WTC11 (cell line): ENCODE results near the gene PDE12. TPM values are rescaled to one million over a fixed set of nuclear protein-coding genes. Genes with fewer than 3 reads are reported as not detected.

Experiments used
- ATAC-seq: fragments of 200-7000 bp; cut with Tn5 transposase; 2 replicates; pipeline ENCODE4 v1.10.0; 2021; ENCODE audit warnings: mild to moderate bottlenecking, moderate library complexity
- CTCF ChIA-PET: fragments of 300-600 bp; sonication (Branson Sonifier 250); formaldehyde crosslinking; loops from one replicate; lab custom pipeline; 2021; ENCODE audit warnings: antibody characterized with exemption; lab: Charles Lee
- POLR2A ChIA-PET: fragments of 350-600 bp; sonication (Branson Sonifier 250); formaldehyde crosslinking; loops from one replicate; lab custom pipeline; 2021; ENCODE audit warnings: antibody characterized with exemption; lab: Charles Lee
- DNase-seq: peaks from one replicate; pipeline ENCODE4 v3.0.0; 2021; ENCODE audit warnings: low spot score
- H3K27ac Mint-ChIP-seq: 2 replicates; pipeline ENCODE4 v1.8.0; 2021; ENCODE audit warnings: mixed read lengths
- H3K27me3 Mint-ChIP-seq: 2 replicates; pipeline ENCODE4 v1.8.0; 2021; ENCODE audit warnings: low read depth, mild to moderate bottlenecking, moderate library complexity, mixed read lengths
- H3K36me3 Mint-ChIP-seq: 2 replicates; pipeline ENCODE4 v1.8.0; 2021; ENCODE audit warnings: mixed read lengths
- H3K4me1 Mint-ChIP-seq: 2 replicates; pipeline ENCODE4 v1.8.0; 2022; ENCODE audit warnings: mixed read lengths
- H3K4me3 Mint-ChIP-seq: 2 replicates; pipeline ENCODE4 v1.8.0; 2021; ENCODE audit warnings: mild to moderate bottlenecking, moderate library complexity, mixed read lengths
- H3K9me3 Mint-ChIP-seq: 2 replicates; pipeline ENCODE4 v1.8.0; 2021; ENCODE audit warnings: mixed read lengths
- ATF2 ChIP-seq: sonication (generic); formaldehyde crosslinking; IDR thresholded peaks from 2 replicates; pipeline ENCODE4 v1.8.1; 2022; ENCODE audit warnings: low read depth, missing genetic modification reagents, borderline replicate concordance
- ATF6 ChIP-seq: sonication (generic); formaldehyde crosslinking; IDR thresholded peaks from 2 replicates; pipeline ENCODE4 v1.8.1; 2023; ENCODE audit warnings: mild to moderate bottlenecking, missing genetic modification reagents
- CREB1 ChIP-seq: sonication (generic); formaldehyde crosslinking; IDR thresholded peaks from 2 replicates; pipeline ENCODE4 v1.8.0; 2023; ENCODE audit warnings: mild to moderate bottlenecking, missing genetic modification reagents
- E2F5 ChIP-seq: sonication (generic); formaldehyde crosslinking; IDR thresholded peaks from 2 replicates; pipeline ENCODE4 v1.8.1; 2022; ENCODE audit warnings: mild to moderate bottlenecking, moderate library complexity, missing genetic modification reagents
- GRHL2 ChIP-seq: fragments of 250-450 bp; sonication (Bioruptor Pico); IDR thresholded peaks from 2 replicates; pipeline ENCODE4 v1.8.0; 2022; ENCODE audit warnings: mild to moderate bottlenecking, moderate library complexity; ENCODE audit not compliant: insufficient replicate concordance, severe bottlenecking
- GTF2I ChIP-seq: fragments of 250-450 bp; sonication (Bioruptor Pico); conservative IDR thresholded peaks from 2 replicates; pipeline ENCODE4 v1.4.0; 2021; ENCODE audit warnings: mild to moderate bottlenecking
- JUN ChIP-seq: sonication (generic); formaldehyde crosslinking; IDR thresholded peaks from 2 replicates; pipeline ENCODE4 v1.8.0; 2023; ENCODE audit warnings: mild to moderate bottlenecking, missing genetic modification reagents
- KAT7 ChIP-seq: sonication (generic); formaldehyde crosslinking; IDR thresholded peaks from 2 replicates; pipeline ENCODE4 v1.8.1; 2023; ENCODE audit warnings: missing genetic modification reagents, mild to moderate bottlenecking, borderline replicate concordance
- NFATC4 ChIP-seq: fragments of 250-450 bp; sonication (Bioruptor Pico); IDR thresholded peaks from 2 replicates; pipeline ENCODE4 v1.9.0; 2021; ENCODE audit warnings: mild to moderate bottlenecking
- NFE2L1 ChIP-seq: sonication (generic); formaldehyde crosslinking; IDR thresholded peaks from 2 replicates; pipeline ENCODE4 v1.8.1; 2023; ENCODE audit warnings: missing genetic modification reagents
- RELA ChIP-seq: sonication (generic); formaldehyde crosslinking; IDR thresholded peaks from 2 replicates; pipeline ENCODE4 v1.8.1; 2022; ENCODE audit warnings: missing genetic modification reagents, mild to moderate bottlenecking, borderline replicate concordance
- RORB ChIP-seq: fragments of 250-450 bp; sonication (Bioruptor Pico); IDR thresholded peaks from 2 replicates; pipeline ENCODE4 v1.9.0; 2021; ENCODE audit warnings: mild to moderate bottlenecking
- SOX15 ChIP-seq: fragments of 250-450 bp; sonication (Bioruptor Pico); IDR thresholded peaks from 2 replicates; pipeline ENCODE4 v1.9.0; 2021; ENCODE audit warnings: mild to moderate bottlenecking
- ZBTB21 ChIP-seq: sonication (generic); formaldehyde crosslinking; IDR thresholded peaks from 2 replicates; pipeline ENCODE4 v1.8.1; 2023; ENCODE audit warnings: mild to moderate bottlenecking, missing genetic modification reagents, borderline replicate concordance
- ZNF121 ChIP-seq: sonication (generic); formaldehyde crosslinking; IDR thresholded peaks from 2 replicates; pipeline ENCODE4 v1.8.0; 2023; ENCODE audit warnings: missing genetic modification reagents
- ZNF423 ChIP-seq: fragments of 250-450 bp; sonication (Bioruptor Pico); IDR thresholded peaks from 2 replicates; pipeline ENCODE4 v2.1.2; 2022; ENCODE audit warnings: mild to moderate bottlenecking, moderate library complexity
- total RNA-seq: library from RNA; stranded (reverse); gene quantifications from 3 replicates; pipeline ENCODE4 v1.2.3, GENCODE V29; 2021
- TF ChIP-seq, protein P1 (sequence below): sonication (generic); formaldehyde crosslinking; IDR thresholded peaks from 2 replicates; pipeline ENCODE4 v1.8.0; 2023; ENCODE audit warnings: mild to moderate bottlenecking, missing genetic modification reagents

Gene PDE12
- total RNA-seq, 1 experiment from 2014 or later: 16.4 TPM

- TF ChIP-seq ATF6 (CRISPR knock-in tag): no peak
Measured at GRCh38 chr3:57582474-57583168, 26.5 kb downstream of the PDE12 start (continued).

GRCh38 chr3:57583544-57583943 is 27.5 kb downstream of the PDE12 start:
- Mint-ChIP-seq H3K9me3 (no peaks in the 10 kb centered on the region), H3K36me3 (peaks cover 24% of the 10 kb centered on the region)
- ATAC-seq: no peak
- TF ChIP-seq RELA (CRISPR knock-in tag): no peak
- TF ChIP-seq, protein P1, sequence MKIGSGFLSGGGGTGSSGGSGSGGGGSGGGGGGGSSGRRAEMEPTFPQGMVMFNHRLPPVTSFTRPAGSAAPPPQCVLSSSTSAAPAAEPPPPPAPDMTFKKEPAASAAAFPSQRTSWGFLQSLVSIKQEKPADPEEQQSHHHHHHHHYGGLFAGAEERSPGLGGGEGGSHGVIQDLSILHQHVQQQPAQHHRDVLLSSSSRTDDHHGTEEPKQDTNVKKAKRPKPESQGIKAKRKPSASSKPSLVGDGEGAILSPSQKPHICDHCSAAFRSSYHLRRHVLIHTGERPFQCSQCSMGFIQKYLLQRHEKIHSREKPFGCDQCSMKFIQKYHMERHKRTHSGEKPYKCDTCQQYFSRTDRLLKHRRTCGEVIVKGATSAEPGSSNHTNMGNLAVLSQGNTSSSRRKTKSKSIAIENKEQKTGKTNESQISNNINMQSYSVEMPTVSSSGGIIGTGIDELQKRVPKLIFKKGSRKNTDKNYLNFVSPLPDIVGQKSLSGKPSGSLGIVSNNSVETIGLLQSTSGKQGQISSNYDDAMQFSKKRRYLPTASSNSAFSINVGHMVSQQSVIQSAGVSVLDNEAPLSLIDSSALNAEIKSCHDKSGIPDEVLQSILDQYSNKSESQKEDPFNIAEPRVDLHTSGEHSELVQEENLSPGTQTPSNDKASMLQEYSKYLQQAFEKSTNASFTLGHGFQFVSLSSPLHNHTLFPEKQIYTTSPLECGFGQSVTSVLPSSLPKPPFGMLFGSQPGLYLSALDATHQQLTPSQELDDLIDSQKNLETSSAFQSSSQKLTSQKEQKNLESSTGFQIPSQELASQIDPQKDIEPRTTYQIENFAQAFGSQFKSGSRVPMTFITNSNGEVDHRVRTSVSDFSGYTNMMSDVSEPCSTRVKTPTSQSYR (CRISPR knock-in tag): no peak
- TF ChIP-seq, all 79 proteins: peak for 0
- H3K27ac Mint-ChIP-seq: peak overlapping the region; percentile 63
- 0 out of 2 replicates have a peak, but pooled peaks cover 4% of the 10 kb centered on the region for H3K4me1 Mint-ChIP-seq
- H3K4me3 Mint-ChIP-seq: no peak overlapping the region
- POLR2A ChIA-PET: no interaction called here
- H3K27me3 Mint-ChIP-seq: no peaks in the 10 kb centered on the region
- CTCF ChIA-PET: no interaction called here
- no peak for DNase-seq

DNA sequence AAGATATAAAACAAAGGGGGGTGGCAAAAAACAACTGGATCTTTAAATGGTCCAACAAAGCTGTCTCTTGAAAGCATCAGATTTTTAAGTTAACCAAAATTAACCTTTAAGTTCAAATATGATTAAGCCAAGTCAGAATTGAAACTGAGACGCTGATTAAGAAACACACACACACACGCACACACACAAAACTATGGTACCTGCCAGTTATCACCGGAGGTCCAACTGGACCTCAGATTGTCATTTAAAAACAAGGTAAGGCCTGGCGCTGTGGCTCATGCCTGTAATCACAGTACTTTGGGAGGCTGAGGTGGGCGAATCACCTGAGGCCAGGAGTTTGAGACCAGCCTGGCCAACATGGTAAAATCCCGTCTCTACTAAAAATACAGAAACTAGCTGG is 30.7 kb downstream of the PDE12 start:
- TF ChIP-seq ZNF121 (CRISPR knock-in tag) (no peak), GTF2I (CRISPR knock-in tag) (no peak), NFE2L1 (no peak), ATF2 (CRISPR knock-in tag) (no peak), CREB1 (CRISPR knock-in tag) (no peak), RORB (CRISPR knock-in tag) (no peak), E2F5 (CRISPR knock-in tag) (no peak)
- TF ChIP-seq, all 79 proteins: peak for 0
- DNase-seq (no peak), ATAC-seq (no peak)
- ChIA-PET CTCF (no interaction called here), POLR2A (no interaction called here)
- H3K4me1 Mint-ChIP-seq: 0 out of 2 replicates have a peak, but pooled peaks cover 4% of the 10 kb centered on the region
- peak overlapping the region; percentile 27; the same call in 1 of the 2 replicates for H3K27ac Mint-ChIP-seq
- H3K4me3 Mint-ChIP-seq: no peak overlapping the region
- H3K36me3 Mint-ChIP-seq: peaks cover 16% of the 10 kb centered on the region
- no peaks in the 10 kb centered on the region for H3K27me3 Mint-ChIP-seq
- no peaks in the 10 kb centered on the region for H3K9me3 Mint-ChIP-seq

DNA sequence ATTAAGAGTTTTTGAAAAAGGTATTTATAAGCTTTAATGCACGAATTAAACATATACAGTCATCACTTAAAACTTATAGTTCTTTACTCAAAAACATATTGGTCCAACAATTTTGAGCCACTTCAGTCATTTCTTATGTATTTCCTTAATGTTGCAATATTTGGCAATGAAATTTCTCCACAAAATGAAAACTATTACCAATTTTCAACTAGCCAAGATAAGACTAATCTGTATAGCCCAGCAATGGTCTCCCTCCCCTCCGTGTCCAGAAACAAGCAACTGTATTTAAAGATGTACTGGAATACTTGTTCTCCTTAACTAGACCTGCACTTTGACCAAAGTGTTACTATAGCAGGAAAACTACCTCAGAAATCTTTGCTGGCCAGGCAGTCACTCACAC is 31.8 kb downstream of the PDE12 start:
- DNase-seq (no peak), ATAC-seq (no peak)
- TF ChIP-seq SOX15 (CRISPR knock-in tag): no peak
- no peak for TF ChIP-seq KAT7 (CRISPR knock-in tag)
- TF ChIP-seq JUN (CRISPR knock-in tag): no peak
- no peak for TF ChIP-seq ZNF423 (CRISPR knock-in tag)
- no peak for TF ChIP-seq NFATC4 (CRISPR knock-in tag)
- TF ChIP-seq ZBTB21 (CRISPR knock-in tag): no peak
- no peak for TF ChIP-seq GRHL2 (CRISPR knock-in tag)
- TF ChIP-seq ATF2 (CRISPR knock-in tag): no peak
- no peaks in the 10 kb centered on the region for H3K9me3 Mint-ChIP-seq
- H3K4me1 Mint-ChIP-seq: 0 out of 2 replicates have a peak, but pooled peaks cover 4% of the 10 kb centered on the region
- H3K27ac Mint-ChIP-seq: peak overlapping the region; percentile 74
- ChIA-PET CTCF (no interaction called here), POLR2A (no interaction called here)
- H3K36me3 Mint-ChIP-seq: peaks cover 13% of the 10 kb centered on the region
- no peak overlapping the region for H3K4me3 Mint-ChIP-seq
- H3K27me3 Mint-ChIP-seq: no peaks in the 10 kb centered on the region
